Fibroblast of lung (primary cell): ENCODE measurements around the gene ARHGEF26. TPM values are rescaled to one million over a fixed set of nuclear protein-coding genes. Genes with fewer than 3 reads are reported as not detected.

Experiments
- DNase-seq, 2 donors: peaks; one replicate each; pipeline versions ENCODE4 v3.0.0 to v3.0.0-alpha.2; 2010; ENCODE audit warnings: low read depth in 2 of 2
- H2AFZ ChIP-seq: 2 replicates; pipeline ENCODE4 v1.5.1; 2012; ENCODE audit warnings: low read length, control low read depth, inconsistent platforms
- H3K27ac ChIP-seq: 2 replicates; pipeline ENCODE4 v1.5.1; 2011; ENCODE audit warnings: low read length, control low read depth; ENCODE audit not compliant: insufficient read depth
- H3K27me3 ChIP-seq: 2 replicates; pipeline ENCODE4 v1.5.1; 2011; ENCODE audit warnings: mild to moderate bottlenecking, low read length; ENCODE audit not compliant: control insufficient read depth, insufficient read depth
- H3K36me3 ChIP-seq: 2 replicates; pipeline ENCODE4 v1.5.1; 2011; ENCODE audit warnings: low read length; ENCODE audit not compliant: control insufficient read depth, insufficient read depth
- H3K4me1 ChIP-seq: 2 replicates; pipeline ENCODE4 v1.5.1; 2011; ENCODE audit warnings: low read length; ENCODE audit not compliant: control insufficient read depth, insufficient read depth; ENCODE audit errors: extremely low read depth
- H3K4me2 ChIP-seq: 2 replicates; pipeline ENCODE4 v1.5.1; 2011; ENCODE audit warnings: low read length, control low read depth; ENCODE audit not compliant: insufficient read depth; ENCODE audit errors: extremely low read depth
- H3K4me3 ChIP-seq, 4 experiments: fragments of 200-600 bp in 1 of 4; sonication (generic) in 1 of 4; replicated peaks in 1 of 4; 2 replicates each; pipeline ENCODE4 v1.5.1; 2011 to 2016; ENCODE audit warnings: low read length in 4 of 4, low read depth in 3 of 4, mild to moderate bottlenecking in 3 of 4, control low read depth in 2 of 4, inconsistent platforms in 1 of 4, mixed read lengths in 1 of 4; ENCODE audit not compliant: insufficient read depth in 1 of 4; ENCODE audit errors: control extremely low read depth in 1 of 4
- H3K79me2 ChIP-seq: 2 replicates; pipeline ENCODE4 v1.5.1; 2012; ENCODE audit warnings: mild to moderate bottlenecking, low read length, inconsistent platforms; ENCODE audit not compliant: control insufficient read depth, insufficient read depth
- H3K9ac ChIP-seq: 2 replicates; pipeline ENCODE4 v1.5.1; 2011; ENCODE audit warnings: mild to moderate bottlenecking, low read length, control low read depth; ENCODE audit not compliant: insufficient read depth
- H3K9me3 ChIP-seq: 2 replicates; pipeline ENCODE4 v1.5.1; 2012; ENCODE audit warnings: low read depth, low read length; ENCODE audit not compliant: control insufficient read depth, insufficient read depth
- H4K20me1 ChIP-seq: 2 replicates; pipeline ENCODE4 v1.5.1; 2011; ENCODE audit warnings: low read length; ENCODE audit not compliant: control insufficient read depth, insufficient read depth; ENCODE audit errors: extremely low read depth
- CTCF ChIP-seq, 2 donors: IDR thresholded peaks in 1 of 2; conservative IDR thresholded peaks in 1 of 2; 1 replicate in 1 of 2; 2 replicates in 1 of 2; pipeline ENCODE4 v1.5.1; 2011 to 2012; ENCODE audit warnings: low read length in 2 of 2, control low read depth in 1 of 2, inconsistent platforms in 1 of 2, low read depth in 1 of 2, mild to moderate bottlenecking in 1 of 2
- EZH2 ChIP-seq: IDR thresholded peaks from 2 replicates; pipeline ENCODE4 v1.5.1; 2012; ENCODE audit warnings: low read length, control low read depth, mild to moderate bottlenecking; ENCODE audit errors: missing control alignments
- polyA plus RNA-seq, 2 donors: library from polyadenylated mRNA; depleted of rRNA in 1 of 2; stranded (reverse) in 1 of 2; unstranded in 1 of 2; fragments of >200 nt; gene quantifications; 2 replicates each; pipeline ENCODE4 v1.2.1, GENCODE V29; 2011 to 2012; ENCODE audit warnings: missing spikeins in 1 of 2
- total RNA-seq: library from RNA; depleted of rRNA; stranded (reverse); fragments of >200 nt; gene quantifications from 2 replicates; pipeline ENCODE4 v1.2.1, GENCODE V29; 2014

Gene ARHGEF26
- total and polyA plus RNA-seq, 2 donors (not counting 1 experiment from before 2014, with no cell fraction given) = 0.72 to 2.1 TPM

GRCh38 chr3:154119951-154120350 lies 1.2 kb upstream of the ARHGEF26 start:
- no peak for TF ChIP-seq CTCF (conservative IDR thresholded peaks at IDR 0.05 in 1 of 2, IDR thresholded peaks at IDR 0.05 in 1 of 2; ENCODE audit: low read depth in 1 of 2, low read length in 2 of 2)
- TF ChIP-seq EZH2 = no peak
- Histone ChIP-seq H3K27ac (no peak overlapping the region), H3K79me2 (no peaks in the 10 kb centered on the region), H3K9me3 (no peaks in the 10 kb centered on the region), H2AFZ (no peak overlapping the region), H3K36me3 (no peaks in the 10 kb centered on the region), H3K4me2 (no peak overlapping the region), H3K9ac (no peak overlapping the region), H3K4me1 (no peaks in the 10 kb centered on the region), H4K20me1 (no peaks in the 10 kb centered on the region), H3K4me3 (no peak overlapping the region), H3K27me3 (no peaks in the 10 kb centered on the region)
- DNase-seq = no peak

- H3K9ac ChIP-seq = peak overlapping the region; percentile 48
Measured at GRCh38 chr3:154121701-154122551, 736 bp downstream of the ARHGEF26 start.

GRCh38 chr3:154122552-154122911 lies 1.3 kb downstream of the ARHGEF26 start:
- Histone ChIP-seq H3K27ac (peak overlapping the region; percentile 46), H3K4me3 (peak overlapping the region; percentile 80 to 91 (median 84)), H3K9ac (peak overlapping the region; percentile 48)

More at GRCh38 chr3:154121701-154122551, 736 bp downstream of the ARHGEF26 start:
- Histone ChIP-seq H3K4me2 (peak overlapping the region; percentile 97), H2AFZ (peak overlapping the region; percentile 94), H3K9me3 (no peaks in the 10 kb centered on the region), H3K79me2 (no peaks in the 10 kb centered on the region), H3K4me3 (peak overlapping the region; percentile 80 to 91 (median 84)), H3K27me3 (no peaks in the 10 kb centered on the region), H3K27ac (peak overlapping the region; percentile 46), H3K4me1 (no peaks in the 10 kb centered on the region), H4K20me1 (no peaks in the 10 kb centered on the region), H3K36me3 (no peaks in the 10 kb centered on the region)
- TF ChIP-seq EZH2 (no peak), CTCF (conservative IDR thresholded peaks at IDR 0.05 in 1 of 2, IDR thresholded peaks at IDR 0.05 in 1 of 2; ENCODE audit: low read depth in 1 of 2, low read length in 2 of 2) (no peak)
- peak; percentile 29 to 39 for DNase-seq

More at GRCh38 chr3:154122552-154122911, 1.3 kb downstream of the ARHGEF26 start:
- H3K9me3 ChIP-seq = no peaks in the 10 kb centered on the region
- DNase-seq = no peak
- peak overlapping the region; percentile 97 for H3K4me2 ChIP-seq
- H3K4me1 ChIP-seq = no peaks in the 10 kb centered on the region
- TF ChIP-seq CTCF (conservative IDR thresholded peaks at IDR 0.05 in 1 of 2, IDR thresholded peaks at IDR 0.05 in 1 of 2; ENCODE audit: low read depth in 1 of 2, low read length in 2 of 2) = no peak
- TF ChIP-seq EZH2 = no peak
- H3K27me3 ChIP-seq = no peaks in the 10 kb centered on the region
- no peaks in the 10 kb centered on the region for H3K36me3 ChIP-seq
- no peaks in the 10 kb centered on the region for H3K79me2 ChIP-seq
- peak overlapping the region; percentile 94 for H2AFZ ChIP-seq
- no peaks in the 10 kb centered on the region for H4K20me1 ChIP-seq
